Erythroblast (primary cell): ENCODE results near the gene ADARB2.

Source experiments
- GATA1 ChIP-seq: IDR thresholded peaks from 2 replicates; pipeline ENCODE4 v1.6.1; 2011; ENCODE audit warnings: low read depth, mild to moderate bottlenecking, control low read depth, low read length, moderate library complexity
- POLR2A ChIP-seq: IDR thresholded peaks from 2 replicates; pipeline ENCODE4 v1.6.1; 2011; ENCODE audit warnings: mild to moderate bottlenecking, low read length

GRCh38 chr10:1209355-1209979 lies 527.9 kb downstream of the ADARB2 start:
- TF ChIP-seq POLR2A (no peak), GATA1 (no peak)
